ENCODE data around the gene RNU1-4. TPM values are rescaled to one million over a fixed set of nuclear protein-coding genes. Genes with fewer than 3 reads are reported as not detected.
A peak's percentile ranks its signal among the peaks of the same experiment; 100 is the strongest.
"Not testable (repeated sequence)": the region's sequence is repeated elsewhere in the genome, so short reads cannot be mapped to it uniquely, and the experiment has no call there.

RNU1-4 gene
- total RNA-seq: 1,962 and 2,189 TPM in 2 replicates

DNA sequence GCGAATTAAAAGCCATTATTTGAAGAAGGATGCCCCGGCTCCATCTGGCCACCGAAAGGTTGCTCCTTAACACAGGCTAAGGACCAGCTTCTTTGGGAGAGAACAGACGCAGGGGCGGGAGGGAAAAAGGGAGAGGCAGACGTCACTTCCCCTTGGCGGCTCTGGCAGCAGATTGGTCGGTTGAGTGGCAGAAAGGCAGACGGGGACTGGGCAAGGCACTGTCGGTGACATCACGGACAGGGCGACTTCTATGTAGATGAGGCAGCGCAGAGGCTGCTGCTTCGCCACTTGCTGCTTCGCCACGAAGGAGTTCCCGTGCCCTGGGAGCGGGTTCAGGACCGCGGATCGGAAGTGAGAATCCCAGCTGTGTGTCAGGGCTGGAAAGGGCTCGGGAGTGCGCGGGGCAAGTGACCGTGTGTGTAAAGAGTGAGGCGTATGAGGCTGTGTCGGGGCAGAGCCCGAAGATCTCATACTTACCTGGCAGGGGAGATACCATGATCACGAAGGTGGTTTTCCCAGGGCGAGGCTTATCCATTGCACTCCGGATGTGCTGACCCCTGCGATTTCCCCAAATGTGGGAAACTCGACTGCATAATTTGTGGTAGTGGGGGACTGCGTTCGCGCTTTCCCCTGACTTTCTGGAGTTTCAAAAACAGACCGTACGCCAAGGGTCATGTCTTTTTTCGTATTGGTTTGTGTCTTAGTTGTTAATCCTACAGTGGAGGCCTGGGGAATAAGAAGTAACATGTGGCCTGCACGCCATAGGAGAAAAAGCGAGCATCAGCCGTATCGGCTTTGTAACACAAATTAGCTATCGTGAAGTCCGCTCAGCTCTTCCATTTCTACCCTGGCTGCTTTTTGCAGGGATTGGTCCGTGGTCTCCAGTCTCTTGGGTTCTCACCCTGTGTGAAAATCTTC, at the start of gene RNU1-4:
RNU1-4 (plus strand) TSS at position 470 of the 918 bp plus-strand sequence.
- H3K36me3 Mint-ChIP-seq (ENCODE audit: low read depth); intact Hi-C loops (cut with micrococcal nuclease); H3K27ac Mint-ChIP-seq; H3K27me3 Mint-ChIP-seq; H3K4me3 Mint-ChIP-seq; DNase-seq; H3K4me1 Mint-ChIP-seq; H3K9me3 Mint-ChIP-seq: not testable (repeated sequence)

DNA sequence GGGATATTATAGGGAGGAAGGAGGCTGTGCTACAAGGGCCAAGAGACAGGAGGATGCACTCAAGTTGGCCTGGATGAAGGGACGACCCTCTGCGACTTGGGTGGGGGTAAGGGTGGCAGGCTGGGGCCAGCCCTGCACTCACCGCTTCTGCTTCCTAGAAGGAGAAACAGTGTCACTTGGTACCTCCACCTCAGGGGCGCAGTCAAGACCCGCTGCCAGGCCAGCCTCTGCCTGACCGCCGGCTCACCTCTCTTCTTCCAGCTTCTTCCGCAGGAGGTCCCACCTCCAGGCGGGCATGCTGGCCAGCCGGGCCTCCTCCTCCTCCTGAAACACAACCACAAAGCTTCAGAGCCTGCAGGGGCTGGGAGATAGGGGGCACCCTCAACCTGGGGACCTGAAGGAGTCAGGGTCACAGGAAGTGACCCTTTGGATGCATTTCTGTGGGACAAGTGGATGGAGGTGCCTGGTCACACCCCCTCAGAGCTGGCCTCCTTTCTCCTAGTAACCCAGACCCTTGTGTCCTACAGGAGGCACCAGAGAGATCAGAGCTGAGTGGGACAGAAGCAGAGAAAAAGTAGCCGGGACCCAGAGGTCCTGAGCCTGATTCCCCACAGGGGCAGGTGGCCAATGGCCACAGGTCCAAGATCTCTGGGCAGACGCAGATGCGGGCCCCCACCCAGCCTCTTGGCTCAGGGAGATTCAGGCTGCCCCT, 49.2 kb upstream of the RNU1-4 start:
- H3K27ac Mint-ChIP-seq; intact Hi-C loops (cut with micrococcal nuclease); H3K4me3 Mint-ChIP-seq; DNase-seq; H3K4me1 Mint-ChIP-seq; H3K36me3 Mint-ChIP-seq (ENCODE audit: low read depth); H3K9me3 Mint-ChIP-seq; H3K27me3 Mint-ChIP-seq: not testable (repeated sequence)

DNA sequence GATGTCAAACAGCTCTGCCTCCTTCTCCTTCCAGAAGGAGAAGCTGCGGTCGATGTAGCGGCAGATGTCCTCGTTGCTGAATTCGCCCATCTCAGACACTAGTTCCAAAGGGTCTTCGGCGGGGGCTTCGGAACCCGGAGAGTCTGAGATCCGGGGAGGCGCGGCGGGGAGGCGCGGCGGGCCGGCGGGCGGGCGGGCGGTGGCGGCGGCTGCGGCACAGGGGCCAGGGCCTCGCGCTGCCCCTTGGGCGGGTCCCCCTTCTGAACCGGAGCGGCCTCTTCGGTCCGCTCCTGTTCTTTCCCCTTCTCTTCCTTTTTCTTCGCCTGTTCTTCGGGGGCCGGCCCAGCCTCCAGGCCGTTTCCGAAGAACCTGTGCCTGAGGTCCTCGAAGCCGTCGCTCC, 48.0 kb upstream of the RNU1-4 start:
- intact Hi-C loops (cut with micrococcal nuclease); H3K27me3 Mint-ChIP-seq; H3K4me3 Mint-ChIP-seq: not testable (repeated sequence)

DNA sequence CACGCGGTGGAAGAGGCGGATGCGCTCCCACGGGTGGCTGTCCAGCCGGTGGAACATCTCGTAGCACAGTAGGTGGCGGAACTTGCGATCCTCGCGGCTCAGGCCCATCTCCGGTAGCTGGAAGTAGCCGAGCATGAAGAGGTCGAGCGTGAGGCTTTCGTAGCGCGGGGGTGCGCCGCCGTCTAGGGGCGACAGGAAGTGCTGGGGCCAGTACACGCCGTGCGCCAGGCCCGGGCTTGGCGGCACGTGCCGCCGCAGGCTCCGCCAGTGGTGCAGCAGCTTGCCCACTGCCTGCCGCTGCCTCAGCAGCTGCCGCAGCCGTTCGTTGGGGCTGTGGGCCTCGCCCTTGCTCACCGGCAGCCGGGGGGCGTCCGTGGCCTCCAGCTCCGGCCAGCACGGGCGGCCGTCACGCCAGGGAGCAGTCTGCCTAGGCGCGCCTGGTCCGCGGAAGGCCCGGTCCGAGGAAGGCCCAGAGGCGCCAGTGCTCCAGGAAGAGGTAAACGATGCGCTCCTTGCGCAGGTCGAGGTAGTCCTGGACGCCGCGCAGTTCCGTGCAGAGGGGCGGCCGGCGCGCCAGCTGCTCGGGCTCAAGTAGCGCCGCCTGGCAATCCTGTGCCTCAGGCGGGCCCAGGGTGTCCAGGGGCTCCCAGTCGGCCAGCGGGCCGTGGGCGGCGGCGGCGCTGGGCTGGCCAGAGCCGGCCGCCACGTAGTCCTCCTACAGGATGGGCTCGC, 47.4 kb upstream of the RNU1-4 start:
- DNase-seq; H3K9me3 Mint-ChIP-seq; H3K4me1 Mint-ChIP-seq; H3K36me3 Mint-ChIP-seq (ENCODE audit: low read depth); H3K27me3 Mint-ChIP-seq; H3K4me3 Mint-ChIP-seq; H3K27ac Mint-ChIP-seq; intact Hi-C loops (cut with micrococcal nuclease): not testable (repeated sequence)

More for the DNA sequence above, 48.0 kb upstream of the RNU1-4 start:
- H3K27ac Mint-ChIP-seq; DNase-seq; H3K4me1 Mint-ChIP-seq; H3K36me3 Mint-ChIP-seq (ENCODE audit: low read depth); H3K9me3 Mint-ChIP-seq: not testable (repeated sequence)

DNA sequence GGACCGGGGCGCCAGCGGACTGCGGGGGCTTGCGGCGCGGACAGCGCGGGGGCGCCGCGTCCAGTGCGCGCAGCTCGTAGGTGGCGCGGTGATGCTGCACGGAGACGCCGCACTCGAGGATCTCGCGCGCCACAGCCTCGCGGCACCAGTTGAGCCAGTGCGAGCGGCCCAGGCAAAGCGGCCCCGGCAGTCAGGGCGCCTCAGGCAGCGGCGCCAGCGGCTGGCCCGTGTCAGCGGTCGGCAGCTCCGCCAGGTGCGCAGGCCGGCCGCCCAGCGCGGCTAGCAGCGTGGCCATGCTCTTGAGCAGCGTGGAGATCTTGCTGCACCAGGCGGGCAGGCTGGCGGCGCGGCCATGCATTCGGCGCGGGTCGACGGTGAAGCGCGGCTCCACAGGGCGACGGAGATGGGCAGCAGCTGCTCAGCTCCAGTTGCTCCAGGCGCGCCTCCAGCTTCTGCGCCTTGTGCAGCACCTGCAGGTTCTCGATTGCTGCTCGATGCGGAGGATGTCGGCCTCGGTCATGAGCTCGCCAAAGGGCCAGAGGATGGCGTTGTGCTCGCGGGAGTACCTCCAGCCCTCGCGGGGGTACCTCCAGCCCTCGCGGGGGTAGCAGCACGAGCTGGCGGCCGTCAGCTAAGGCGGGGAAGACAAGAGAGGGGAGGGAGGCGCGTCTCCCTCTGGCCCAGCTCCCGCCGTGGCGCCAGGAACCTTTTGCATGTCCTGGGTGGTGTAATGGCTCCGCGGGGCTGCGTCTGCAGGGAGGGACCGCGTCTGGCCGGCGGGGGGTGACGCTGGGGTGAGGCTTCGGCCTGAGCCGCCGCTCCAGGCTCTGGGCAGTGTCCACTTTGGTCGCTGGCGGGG, 46.6 kb upstream of the RNU1-4 start:
- H3K9me3 Mint-ChIP-seq; intact Hi-C loops (cut with micrococcal nuclease); H3K27me3 Mint-ChIP-seq; H3K4me1 Mint-ChIP-seq; H3K4me3 Mint-ChIP-seq; DNase-seq; H3K36me3 Mint-ChIP-seq (ENCODE audit: low read depth); H3K27ac Mint-ChIP-seq: not testable (repeated sequence)

DNA sequence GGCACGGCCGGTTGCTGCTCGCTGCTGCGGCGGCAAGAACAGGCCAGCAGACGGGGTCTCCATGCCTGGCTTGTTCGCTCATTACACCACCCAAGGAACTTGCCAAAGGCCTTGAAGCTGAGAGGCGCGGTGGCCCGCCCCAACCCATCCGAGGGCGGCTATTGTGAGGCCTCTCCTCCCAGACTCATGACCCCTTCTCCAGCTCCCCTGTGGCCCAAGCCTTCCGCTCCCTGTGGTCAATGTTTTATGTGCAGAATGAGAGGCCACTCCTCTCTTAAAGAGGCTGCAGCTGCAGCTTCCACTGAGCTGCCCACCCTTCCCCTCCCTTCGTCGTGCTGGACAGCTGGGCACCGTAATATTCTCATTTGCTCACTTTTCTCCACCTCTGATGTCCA, 46.0 kb upstream of the RNU1-4 start:
- H3K4me1 Mint-ChIP-seq; H3K9me3 Mint-ChIP-seq; H3K36me3 Mint-ChIP-seq (ENCODE audit: low read depth); H3K27me3 Mint-ChIP-seq; intact Hi-C loops (cut with micrococcal nuclease); H3K4me3 Mint-ChIP-seq; H3K27ac Mint-ChIP-seq; DNase-seq: not testable (repeated sequence)

DNA sequence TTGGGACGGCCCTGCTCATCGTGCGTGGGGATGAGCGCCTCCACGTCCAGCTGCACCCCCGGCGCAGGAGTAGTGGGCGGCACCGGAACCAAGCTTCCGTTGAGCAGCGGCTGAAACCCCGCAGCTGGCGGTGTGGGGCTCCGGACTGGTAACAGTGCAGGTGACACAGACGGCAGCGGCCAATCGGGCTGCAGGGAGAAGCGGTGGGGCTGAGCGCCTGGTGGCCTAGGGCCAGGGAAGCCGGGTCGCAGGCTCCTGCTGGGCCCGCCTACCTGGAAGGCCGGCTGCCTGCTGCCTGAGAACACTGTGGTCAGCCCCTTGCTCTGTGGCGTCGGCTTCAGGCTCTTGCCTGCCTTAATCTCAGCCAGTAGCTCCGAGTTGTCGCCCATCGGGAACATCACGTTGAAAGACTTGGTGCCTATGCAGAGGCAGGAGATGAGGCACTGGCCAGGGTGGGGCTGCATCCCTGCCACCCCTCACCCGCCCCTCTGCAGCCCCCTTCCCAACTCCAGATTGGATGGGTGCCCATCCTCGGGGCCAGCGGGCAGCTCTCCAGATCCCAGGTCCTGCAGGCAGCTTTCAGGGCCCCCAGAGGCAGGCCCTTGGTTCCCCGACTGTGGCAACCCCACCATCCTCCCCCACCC, 43.7 kb upstream of the RNU1-4 start:
- H3K4me3 Mint-ChIP-seq; intact Hi-C loops (cut with micrococcal nuclease); H3K27ac Mint-ChIP-seq; H3K27me3 Mint-ChIP-seq; H3K4me1 Mint-ChIP-seq; H3K9me3 Mint-ChIP-seq; DNase-seq; H3K36me3 Mint-ChIP-seq (ENCODE audit: low read depth): not testable (repeated sequence)

DNA sequence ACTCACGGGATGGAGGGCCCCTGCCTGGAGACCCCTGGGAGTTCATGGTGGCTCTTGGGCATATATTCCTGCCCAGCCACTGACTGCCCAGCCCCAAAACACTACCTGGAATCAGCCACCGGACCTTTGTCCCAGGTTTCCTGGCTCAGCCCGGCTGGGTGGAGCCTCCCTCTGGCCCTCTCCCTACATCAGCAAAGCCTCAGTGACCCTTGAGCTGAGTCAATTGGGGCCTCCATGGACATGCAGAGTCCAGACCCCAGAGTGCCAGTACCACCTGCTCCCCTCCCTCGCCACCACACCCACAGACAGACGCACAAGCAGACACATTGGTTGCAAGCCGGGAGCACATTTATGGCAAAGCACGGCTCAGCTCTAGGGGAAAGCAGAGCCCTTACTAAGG, 43.2 kb upstream of the RNU1-4 start:
- H3K27me3 Mint-ChIP-seq; H3K27ac Mint-ChIP-seq; H3K9me3 Mint-ChIP-seq; intact Hi-C loops (cut with micrococcal nuclease); H3K36me3 Mint-ChIP-seq (ENCODE audit: low read depth); H3K4me3 Mint-ChIP-seq; H3K4me1 Mint-ChIP-seq; DNase-seq: not testable (repeated sequence)

DNA sequence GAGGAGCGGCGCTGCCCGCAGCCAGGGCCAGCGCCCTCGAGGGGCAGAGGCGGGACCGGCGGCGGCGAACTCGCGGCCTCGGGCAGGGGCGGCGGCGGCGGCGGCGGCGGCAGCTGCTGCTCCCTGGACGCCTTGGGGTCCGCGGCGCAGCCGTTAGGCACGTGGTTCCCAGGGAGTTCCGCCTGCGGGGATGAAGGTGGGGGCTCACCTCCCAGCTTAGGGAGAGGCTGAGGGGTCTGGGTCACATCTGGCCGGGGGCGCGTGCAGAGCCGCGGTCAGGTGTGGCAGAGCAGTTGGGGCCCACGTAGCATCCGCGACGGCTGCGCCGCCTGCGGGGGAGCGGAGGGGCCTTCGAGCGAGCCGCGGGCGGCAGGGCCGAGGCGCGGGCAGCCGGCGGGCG, 40.9 kb upstream of the RNU1-4 start:
- H3K27ac Mint-ChIP-seq; H3K4me3 Mint-ChIP-seq; H3K27me3 Mint-ChIP-seq; intact Hi-C loops (cut with micrococcal nuclease); H3K4me1 Mint-ChIP-seq; H3K9me3 Mint-ChIP-seq; H3K36me3 Mint-ChIP-seq (ENCODE audit: low read depth): not testable (repeated sequence)
- peak; percentile 54 for DNase-seq

DNA sequence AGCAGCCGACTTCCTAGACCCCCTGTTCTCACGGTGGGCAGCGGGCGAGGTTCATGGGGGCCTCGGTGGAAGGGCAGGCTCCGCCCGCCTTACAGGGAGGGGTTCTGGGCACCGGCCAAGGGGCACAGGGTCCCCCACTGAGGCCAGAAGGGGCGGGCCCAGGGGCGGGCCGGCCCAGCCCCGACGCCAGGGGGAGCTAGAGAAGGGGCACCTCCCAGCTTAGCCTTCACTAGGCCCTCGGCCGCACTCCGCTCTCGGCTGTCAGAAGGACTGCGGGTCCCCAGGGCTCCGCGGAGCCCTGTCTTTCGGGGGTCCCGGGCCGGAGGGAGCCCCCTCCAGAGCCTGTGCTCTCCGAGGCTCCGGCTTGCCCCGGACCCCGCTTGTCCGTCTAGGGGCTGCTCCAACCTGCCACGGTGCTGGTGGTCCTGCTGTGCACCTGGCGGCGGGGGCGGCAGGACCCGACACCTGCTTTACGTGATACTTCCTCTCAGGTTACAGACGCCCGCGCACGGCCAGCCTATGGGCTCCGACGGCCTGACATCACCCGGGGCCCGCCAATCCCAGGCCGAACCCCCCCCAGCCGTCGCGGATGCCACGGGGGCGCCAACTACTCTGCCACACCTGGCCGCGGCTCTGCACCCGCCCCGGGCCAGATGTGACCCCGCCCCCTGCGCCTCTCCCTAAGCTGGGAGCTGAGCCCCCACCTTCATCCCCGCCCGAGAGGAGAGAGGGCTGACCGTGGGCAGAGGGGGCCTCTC, 40.0 kb upstream of the RNU1-4 start:
- H3K9me3 Mint-ChIP-seq; DNase-seq; H3K27me3 Mint-ChIP-seq; H3K27ac Mint-ChIP-seq; H3K4me1 Mint-ChIP-seq; intact Hi-C loops (cut with micrococcal nuclease); H3K4me3 Mint-ChIP-seq; H3K36me3 Mint-ChIP-seq (ENCODE audit: low read depth): not testable (repeated sequence)

DNA sequence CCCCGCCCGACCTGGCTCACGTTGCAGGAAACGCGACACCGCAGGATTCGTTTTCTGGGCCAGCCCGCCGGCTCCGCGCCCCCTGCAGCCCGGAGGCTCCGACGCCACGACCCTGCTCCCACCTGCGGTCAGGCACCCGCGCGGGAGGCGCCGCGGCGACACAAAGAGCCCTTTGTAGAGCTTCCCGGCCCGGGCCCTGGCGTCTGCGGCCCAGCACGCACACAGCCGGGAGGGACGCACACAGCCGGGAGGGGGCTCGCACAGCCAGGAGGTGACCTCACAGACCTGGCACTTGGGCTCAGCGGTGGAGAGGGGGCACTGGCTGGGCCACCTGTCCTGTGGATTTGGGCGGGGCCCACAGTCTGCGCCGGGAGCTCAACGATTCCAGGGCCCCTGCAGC, 39.1 kb upstream of the RNU1-4 start:
- H3K9me3 Mint-ChIP-seq; H3K4me1 Mint-ChIP-seq; H3K36me3 Mint-ChIP-seq (ENCODE audit: low read depth); H3K4me3 Mint-ChIP-seq; H3K27ac Mint-ChIP-seq; H3K27me3 Mint-ChIP-seq; intact Hi-C loops (cut with micrococcal nuclease); DNase-seq: not testable (repeated sequence)

DNA sequence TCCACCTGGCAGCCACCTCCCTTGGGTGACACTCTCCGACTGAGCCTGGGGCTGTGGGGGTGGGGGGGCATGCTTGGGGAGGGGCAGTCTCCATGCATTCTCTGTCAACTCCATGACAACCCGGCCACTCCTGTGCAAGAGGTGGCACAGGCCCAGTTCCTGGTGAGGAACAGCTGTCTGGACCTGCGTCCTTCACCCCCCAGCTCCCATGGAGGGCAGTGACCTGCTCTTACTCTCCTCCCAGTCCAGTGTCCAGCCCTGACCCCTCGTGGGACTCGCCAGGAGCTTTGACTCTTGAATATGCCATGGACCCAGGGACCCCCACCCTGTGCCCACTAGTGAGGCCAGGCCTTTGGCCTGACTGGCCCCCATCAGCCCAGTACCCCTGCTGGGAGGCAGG, 38.0 kb upstream of the RNU1-4 start:
- H3K27ac Mint-ChIP-seq; H3K4me3 Mint-ChIP-seq; H3K36me3 Mint-ChIP-seq (ENCODE audit: low read depth); H3K4me1 Mint-ChIP-seq; H3K27me3 Mint-ChIP-seq; DNase-seq; H3K9me3 Mint-ChIP-seq; intact Hi-C loops (cut with micrococcal nuclease): not testable (repeated sequence)

Data from activated CD4-positive, alpha-beta T cell treated with anti-CD3 and anti-CD28 coated beads, Interleukin-2, amount 10 ng/mL, durations not matched to agents 24 days and 14 days (primary cell).